Measurements from ENCODE around the gene SYNE1.
"Not testable (repeated sequence)": the region's sequence is repeated elsewhere in the genome, so short reads cannot be mapped to it uniquely, and the experiment has no call there.

Gene SYNE1

GRCh38 chr6:152087096-152087495 is 550.1 kb downstream of the SYNE1 start:
- Histone ChIP-seq H3K27me3 (ENCODE audit: control insufficient read depth, insufficient read depth, low read length) (no peaks in the 10 kb centered on the region), H3K4me1 (ENCODE audit: control insufficient read depth, insufficient read depth, low read length) (no peaks in the 10 kb centered on the region), H3K27ac (ENCODE audit: low read depth, low read length) (no peak overlapping the region), H3K4me3 (ENCODE audit: low read length) (no peak overlapping the region), H3K36me3 (ENCODE audit: control insufficient read depth, insufficient read depth, low read length) (no peaks in the 10 kb centered on the region), H3K9ac (ENCODE audit: low read length) (no peak overlapping the region)

DNA sequence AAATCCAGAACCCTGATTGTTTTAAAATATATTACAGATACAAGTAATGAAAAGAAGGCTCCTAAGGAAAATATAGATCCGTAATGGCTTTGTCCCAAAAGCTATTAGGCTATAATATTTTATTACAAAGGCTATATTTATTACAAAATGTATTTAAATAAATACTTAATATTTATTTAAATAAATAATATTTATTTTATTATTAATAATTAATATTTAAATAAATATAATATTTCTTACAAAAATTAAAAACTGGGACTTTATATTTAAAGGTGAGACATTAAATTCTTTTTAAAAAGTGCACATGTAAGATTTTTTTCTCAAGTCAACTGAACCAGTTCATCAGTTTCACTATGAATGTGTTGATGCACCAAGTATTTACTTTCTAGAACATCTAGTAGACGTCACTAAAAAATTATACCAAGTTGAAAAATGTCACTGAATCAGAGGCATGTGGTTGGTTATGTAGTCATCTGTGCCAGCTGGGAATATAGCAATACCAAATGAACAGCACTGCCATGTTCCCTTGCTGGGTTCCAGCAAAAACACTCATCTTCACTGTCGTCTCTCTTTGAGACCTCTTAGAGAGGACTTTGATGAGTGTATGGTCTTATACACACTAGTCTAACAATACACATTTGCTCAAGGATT is 550.8 kb downstream of the SYNE1 start:
- no peaks in the 10 kb centered on the region for H3K36me3 ChIP-seq (ENCODE audit: control insufficient read depth, insufficient read depth, low read length)
- H3K9ac ChIP-seq (ENCODE audit: low read length): no peak overlapping the region
- no peak overlapping the region for H3K27ac ChIP-seq (ENCODE audit: low read depth, low read length)
- no peak overlapping the region for H3K4me3 ChIP-seq (ENCODE audit: low read length)
- H3K27me3 ChIP-seq (ENCODE audit: control insufficient read depth, insufficient read depth, low read length): no peaks in the 10 kb centered on the region
- H3K4me1 ChIP-seq (ENCODE audit: control insufficient read depth, insufficient read depth, low read length): no peaks in the 10 kb centered on the region

- Histone ChIP-seq H3K27me3 (ENCODE audit: control insufficient read depth, insufficient read depth, low read length) (no peaks in the 10 kb centered on the region), H3K36me3 (ENCODE audit: control insufficient read depth, insufficient read depth, low read length) (no peaks in the 10 kb centered on the region), H3K4me3 (ENCODE audit: low read length) (no peak overlapping the region), H3K4me1 (ENCODE audit: control insufficient read depth, insufficient read depth, low read length) (no peaks in the 10 kb centered on the region), H3K9ac (ENCODE audit: low read length) (no peak overlapping the region), H3K27ac (ENCODE audit: low read depth, low read length) (no peak overlapping the region)
These were observed 551.7 kb downstream of the SYNE1 start for GRCh38 chr6:152085451-152085921.

- H3K4me3 ChIP-seq (ENCODE audit: low read length): no peak overlapping the region
These were observed 558.4 kb downstream of the SYNE1 start for GRCh38 chr6:152078804-152079203.

GRCh38 chr6:152078001-152078400 is 559.2 kb downstream of the SYNE1 start:
- H3K36me3 ChIP-seq (ENCODE audit: control insufficient read depth, insufficient read depth, low read length): no peaks in the 10 kb centered on the region
- H3K4me3 ChIP-seq (ENCODE audit: low read length): no peak overlapping the region
- no peaks in the 10 kb centered on the region for H3K4me1 ChIP-seq (ENCODE audit: control insufficient read depth, insufficient read depth, low read length)
- H3K9ac ChIP-seq (ENCODE audit: low read length): no peak overlapping the region
- H3K27ac ChIP-seq (ENCODE audit: low read depth, low read length): no peak overlapping the region
- H3K27me3 ChIP-seq (ENCODE audit: control insufficient read depth, insufficient read depth, low read length): no peaks in the 10 kb centered on the region

More at GRCh38 chr6:152078804-152079203, 558.4 kb downstream of the SYNE1 start:
- H3K27me3 ChIP-seq (ENCODE audit: control insufficient read depth, insufficient read depth, low read length): no peaks in the 10 kb centered on the region
- no peak overlapping the region for H3K9ac ChIP-seq (ENCODE audit: low read length)
- no peaks in the 10 kb centered on the region for H3K36me3 ChIP-seq (ENCODE audit: control insufficient read depth, insufficient read depth, low read length)
- H3K27ac ChIP-seq (ENCODE audit: low read depth, low read length): no peak overlapping the region
- H3K4me1 ChIP-seq (ENCODE audit: control insufficient read depth, insufficient read depth, low read length): no peaks in the 10 kb centered on the region

GRCh38 chr6:152076242-152076641 is 560.9 kb downstream of the SYNE1 start:
- not testable (repeated sequence) for H3K27ac ChIP-seq (ENCODE audit: low read depth, low read length); H3K9ac ChIP-seq (ENCODE audit: low read length); H3K4me1 ChIP-seq (ENCODE audit: control insufficient read depth, insufficient read depth, low read length); H3K36me3 ChIP-seq (ENCODE audit: control insufficient read depth, insufficient read depth, low read length); H3K27me3 ChIP-seq (ENCODE audit: control insufficient read depth, insufficient read depth, low read length); H3K4me3 ChIP-seq (ENCODE audit: low read length)

- no peak overlapping the region for H3K27ac ChIP-seq (ENCODE audit: low read depth, low read length)
- no peak overlapping the region for H3K9ac ChIP-seq (ENCODE audit: low read length)
- no peaks in the 10 kb centered on the region for H3K4me1 ChIP-seq (ENCODE audit: control insufficient read depth, insufficient read depth, low read length)
- no peaks in the 10 kb centered on the region for H3K27me3 ChIP-seq (ENCODE audit: control insufficient read depth, insufficient read depth, low read length)
- H3K4me3 ChIP-seq (ENCODE audit: low read length): no peak overlapping the region
- no peaks in the 10 kb centered on the region for H3K36me3 ChIP-seq (ENCODE audit: control insufficient read depth, insufficient read depth, low read length)
These were observed 565.3 kb downstream of the SYNE1 start for GRCh38 chr6:152071843-152072242.
